Measurements from ENCODE around the gene GAL. TPM values are rescaled to one million over a fixed set of nuclear protein-coding genes. Genes with fewer than 3 reads are reported as not detected.

The GAL gene
- total RNA-seq, 4 donors from 2014 or later, result 2.9 to 10.6 (median 4.7) TPM; not detected in 1

DNA sequence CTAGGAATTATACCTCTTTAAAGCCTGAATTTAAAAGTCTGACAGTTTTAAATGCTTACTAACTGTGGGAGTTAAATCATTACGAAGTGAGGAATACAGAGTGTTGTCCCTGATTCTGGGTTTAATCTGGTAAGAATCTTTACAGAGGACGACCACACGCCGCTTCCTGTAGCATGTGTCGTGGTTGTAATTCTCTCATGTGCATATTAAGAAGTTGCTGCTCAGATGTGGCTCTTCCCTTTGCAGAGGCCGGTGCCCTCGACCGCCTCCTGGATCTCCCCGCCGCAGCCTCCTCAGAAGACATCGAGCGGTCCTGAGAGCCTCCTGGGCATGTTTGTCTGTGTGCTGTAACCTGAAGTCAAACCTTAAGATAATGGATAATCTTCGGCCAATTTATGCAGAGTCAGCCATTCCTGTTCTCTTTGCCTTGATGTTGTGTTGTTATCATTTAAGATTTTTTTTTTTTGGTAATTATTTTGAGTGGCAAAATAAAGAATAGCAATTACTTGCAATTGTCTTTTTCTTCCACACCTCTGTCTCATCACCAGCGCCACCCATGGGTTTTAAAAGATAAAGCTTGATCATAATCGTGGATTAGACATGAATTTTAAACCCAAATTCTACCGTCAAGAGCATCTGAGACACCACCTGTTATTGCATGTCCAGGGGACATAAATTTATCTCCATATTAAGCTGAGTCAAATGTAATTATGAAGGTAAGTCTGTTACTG is 6.5 kb downstream of the GAL start:
- 55 to 61% methylated on average over 5 to 14 of the region's 16 CpGs for whole genome bisulfite sequencing, 2 donors (ENCODE audit: low coverage in 1 of 2)
- no peaks in the 10 kb centered on the region for H3K4me1 ChIP-seq
- H3K9me3 ChIP-seq, result peaks cover 0 to 1% (median 0%) of the 10 kb centered on the region in 3 donors
- no peaks in the 10 kb centered on the region for H3K36me3 ChIP-seq
- ATAC-seq, result no peak
- TF ChIP-seq POLR2AphosphoS5 (IDR thresholded peaks at IDR 0.05), result no peak
- TF ChIP-seq, protein P1, sequence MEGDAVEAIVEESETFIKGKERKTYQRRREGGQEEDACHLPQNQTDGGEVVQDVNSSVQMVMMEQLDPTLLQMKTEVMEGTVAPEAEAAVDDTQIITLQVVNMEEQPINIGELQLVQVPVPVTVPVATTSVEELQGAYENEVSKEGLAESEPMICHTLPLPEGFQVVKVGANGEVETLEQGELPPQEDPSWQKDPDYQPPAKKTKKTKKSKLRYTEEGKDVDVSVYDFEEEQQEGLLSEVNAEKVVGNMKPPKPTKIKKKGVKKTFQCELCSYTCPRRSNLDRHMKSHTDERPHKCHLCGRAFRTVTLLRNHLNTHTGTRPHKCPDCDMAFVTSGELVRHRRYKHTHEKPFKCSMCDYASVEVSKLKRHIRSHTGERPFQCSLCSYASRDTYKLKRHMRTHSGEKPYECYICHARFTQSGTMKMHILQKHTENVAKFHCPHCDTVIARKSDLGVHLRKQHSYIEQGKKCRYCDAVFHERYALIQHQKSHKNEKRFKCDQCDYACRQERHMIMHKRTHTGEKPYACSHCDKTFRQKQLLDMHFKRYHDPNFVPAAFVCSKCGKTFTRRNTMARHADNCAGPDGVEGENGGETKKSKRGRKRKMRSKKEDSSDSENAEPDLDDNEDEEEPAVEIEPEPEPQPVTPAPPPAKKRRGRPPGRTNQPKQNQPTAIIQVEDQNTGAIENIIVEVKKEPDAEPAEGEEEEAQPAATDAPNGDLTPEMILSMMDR (IDR thresholded peaks at IDR 0.05), result no peak
- peaks cover 62% of the 10 kb centered on the region for H3K27me3 ChIP-seq
- H3K27ac ChIP-seq, result no peak overlapping the region
- H3K4me3 ChIP-seq, result no peak overlapping the region

DNA sequence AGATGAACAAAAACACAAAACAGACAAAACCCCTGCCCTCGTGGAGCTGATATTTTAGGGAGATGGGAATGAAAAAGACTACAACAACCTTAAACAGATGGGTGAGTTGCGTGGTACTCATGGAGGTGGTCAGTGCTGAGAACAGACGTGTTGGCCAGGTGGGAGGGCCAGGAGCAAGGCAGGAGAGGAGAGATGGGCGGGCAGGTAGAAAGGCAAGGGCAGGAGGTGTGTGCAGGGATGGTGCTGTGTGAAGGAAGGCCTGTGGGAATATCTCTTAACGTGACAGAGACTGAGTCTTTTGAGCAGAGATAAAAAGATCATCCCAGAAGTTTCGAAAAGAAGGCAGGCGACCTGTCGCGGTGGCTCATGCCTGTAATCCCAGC is 7.0 kb downstream of the GAL start:
- Histone ChIP-seq H3K4me1 (no peaks in the 10 kb centered on the region), H3K27me3 (peaks cover 56% of the 10 kb centered on the region), H3K9me3 (peaks cover 0 to 7% (median 0%) of the 10 kb centered on the region in 3 donors), H3K27ac (no peak overlapping the region), H3K36me3 (no peaks in the 10 kb centered on the region), H3K4me3 (no peak overlapping the region)
- WGBS, 2 donors (ENCODE audit: low coverage in 1 of 2), result 83 to 89% methylated on average over 7 to 9 of the region's 9 CpGs
- ATAC-seq, result no peak
- no peak for TF ChIP-seq POLR2A (IDR thresholded peaks at IDR 0.05)
- TF ChIP-seq, protein P1 (IDR thresholded peaks at IDR 0.05), result no peak
- no peak for TF ChIP-seq EP300 (IDR thresholded peaks at IDR 0.05)
- no peak for TF ChIP-seq POLR2AphosphoS5 (IDR thresholded peaks at IDR 0.05)

DNA sequence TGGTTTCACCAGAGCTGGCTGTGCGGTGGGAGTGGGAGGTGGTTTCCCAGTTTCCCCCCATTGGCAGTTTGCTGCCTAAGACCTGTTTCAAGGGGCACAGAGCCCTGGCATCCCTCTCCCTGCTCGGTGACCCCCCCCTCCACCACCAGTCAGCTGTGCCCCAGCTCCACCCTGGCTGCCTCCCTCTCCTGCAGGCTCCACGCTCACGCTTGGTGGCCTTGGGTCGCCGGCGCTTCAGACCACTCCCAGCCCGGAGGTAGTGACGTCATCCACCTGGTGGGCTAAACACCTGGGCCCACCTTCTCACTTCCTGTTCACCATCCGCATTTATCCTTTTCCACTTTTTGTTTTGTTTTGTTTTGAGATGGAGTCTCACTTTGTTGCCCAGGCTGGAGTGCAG is 7.8 kb downstream of the GAL start:
- H3K4me3 ChIP-seq, result no peak overlapping the region
- H3K27me3 ChIP-seq, result peaks cover 49% of the 10 kb centered on the region
- WGBS, 2 donors (ENCODE audit: low coverage in 1 of 2), result 73 to 83% methylated on average over 3 to 7 of the region's 10 CpGs
- no peak for TF ChIP-seq EP300 (IDR thresholded peaks at IDR 0.05)
- no peak for TF ChIP-seq POLR2AphosphoS5 (IDR thresholded peaks at IDR 0.05)
- TF ChIP-seq POLR2A (IDR thresholded peaks at IDR 0.05), result no peak
- TF ChIP-seq, protein P1 (IDR thresholded peaks at IDR 0.05), result no peak
- no peaks in the 10 kb centered on the region for H3K36me3 ChIP-seq
- H3K9me3 ChIP-seq, result peaks cover 0 to 13% (median 0%) of the 10 kb centered on the region in 3 donors
- no peaks in the 10 kb centered on the region for H3K4me1 ChIP-seq
- ATAC-seq, result no peak
- no peak overlapping the region for H3K27ac ChIP-seq

DNA sequence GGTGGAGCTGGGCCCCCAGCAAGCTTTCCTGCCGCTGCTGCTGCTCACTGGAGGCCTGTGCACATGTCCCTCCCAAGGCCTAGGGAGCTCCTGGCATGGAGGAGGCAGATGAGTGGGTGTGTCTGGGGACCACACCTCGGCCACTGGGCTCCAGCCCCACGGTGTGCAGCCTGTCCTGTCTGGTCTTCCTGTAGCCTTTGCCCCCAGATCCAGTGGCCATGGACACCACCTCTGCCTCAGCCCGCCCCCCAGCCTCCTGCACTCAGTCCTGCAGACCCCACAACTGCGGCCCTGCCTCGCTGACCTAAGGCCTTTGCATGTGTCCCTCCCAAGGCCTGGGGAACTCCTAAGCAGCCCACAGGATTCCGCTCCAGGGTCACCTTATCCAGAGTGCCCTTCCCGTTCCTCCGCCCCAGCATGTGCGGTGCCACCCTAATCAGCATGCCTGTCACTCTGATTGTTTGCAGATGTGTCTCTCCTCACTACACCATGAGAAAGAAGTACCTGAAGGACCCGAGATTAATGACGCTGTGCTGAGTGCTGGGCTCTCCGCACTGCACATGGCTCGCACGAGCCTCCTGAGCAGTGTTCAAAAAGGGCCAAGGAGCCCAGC is 8.6 kb downstream of the GAL start:
- WGBS, 2 donors (ENCODE audit: low coverage in 1 of 2), result 68 to 81% methylated on average over 4 to 7 of the region's 15 CpGs
- peaks cover 40% of the 10 kb centered on the region for H3K27me3 ChIP-seq
- TF ChIP-seq, protein P1 (IDR thresholded peaks at IDR 0.05), result no peak
- no peak for TF ChIP-seq EP300 (IDR thresholded peaks at IDR 0.05)
- TF ChIP-seq POLR2AphosphoS5 (IDR thresholded peaks at IDR 0.05), result no peak
- no peak for TF ChIP-seq POLR2A (IDR thresholded peaks at IDR 0.05)
- no peak for ATAC-seq
- H3K9me3 ChIP-seq, result peaks cover 0 to 16% (median 0%) of the 10 kb centered on the region in 3 donors
- H3K36me3 ChIP-seq, result no peaks in the 10 kb centered on the region
- H3K4me1 ChIP-seq, result no peaks in the 10 kb centered on the region
- no peak overlapping the region for H3K27ac ChIP-seq
- no peak overlapping the region for H3K4me3 ChIP-seq

DNA sequence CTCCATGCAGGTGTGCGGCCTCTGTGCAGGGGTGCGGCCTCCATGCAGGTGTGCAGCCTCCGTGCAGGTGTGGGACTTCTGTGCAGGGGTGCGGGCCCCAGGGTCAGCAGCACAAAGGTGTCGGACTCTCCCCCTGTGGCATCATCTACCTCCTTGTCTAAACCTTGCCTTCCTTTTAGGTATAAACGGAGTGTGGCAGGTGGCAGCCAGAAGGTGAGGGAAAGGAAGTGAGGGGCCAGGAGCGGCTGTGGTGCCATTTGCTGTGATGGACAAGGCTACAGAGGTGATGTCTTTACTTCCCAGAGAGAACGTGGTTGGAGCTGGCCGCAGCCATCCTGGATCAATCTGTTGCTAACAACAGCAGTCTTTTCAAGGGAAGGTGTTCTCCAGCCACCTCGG is 9.1 kb downstream of the GAL start:
- Histone ChIP-seq H3K27ac (no peak overlapping the region), H3K9me3 (peaks cover 0 to 16% (median 0%) of the 10 kb centered on the region in 3 donors), H3K4me1 (no peaks in the 10 kb centered on the region), H3K36me3 (no peaks in the 10 kb centered on the region), H3K4me3 (no peak overlapping the region), H3K27me3 (peaks cover 35% of the 10 kb centered on the region)
- WGBS, 2 donors (ENCODE audit: low coverage in 1 of 2), result 40% methylated on average over 1 of the region's 10 CpGs; no CpG with 5 or more reads in 1 of the 2 donors
- no peak for ATAC-seq
- TF ChIP-seq, protein P1 (IDR thresholded peaks at IDR 0.05), result no peak
- TF ChIP-seq POLR2A (IDR thresholded peaks at IDR 0.05) (no peak), EP300 (IDR thresholded peaks at IDR 0.05) (no peak), POLR2AphosphoS5 (IDR thresholded peaks at IDR 0.05) (no peak)

All from gastroesophageal sphincter (tissue), 4 donors.